Right lobe of liver (tissue), 6 donors: Measurements from ENCODE around the gene FADS2. TPM values are rescaled to one million over a fixed set of nuclear protein-coding genes. Genes with fewer than 3 reads are reported as not detected.

Experiments
- ATAC-seq, 4 donors: fragments of 200-7000 bp; cut with Tn5 transposase; one replicate each; pipeline ENCODE4 v1.9.1; 2020; ENCODE audit warnings: mild to moderate bottlenecking in 4 of 4, moderate library complexity in 4 of 4
- DNase-seq, 3 donors: peaks; one replicate each; pipeline ENCODE4 v3.0.0-alpha.2; 2020
- H3K27ac ChIP-seq, 3 donors: fragments of 200-600 bp; one replicate each; pipeline ENCODE4 v1.8.0; 2022
- H3K27me3 ChIP-seq, 2 donors: fragments of 200-600 bp; one replicate each; pipeline ENCODE4 v1.8.0; 2022
- H3K36me3 ChIP-seq, 4 donors: fragments of 200-600 bp; sonication (generic) in 1 of 4; one replicate each; pipeline versions ENCODE4 v1.5.1 to v1.8.0; 2017 to 2022; ENCODE audit warnings: control low read depth in 1 of 4
- H3K4me1 ChIP-seq, 4 donors: fragments of 200-600 bp; sonication (generic) in 1 of 4; one replicate each; pipeline versions ENCODE4 v1.5.1 to v1.8.0; 2017 to 2022; ENCODE audit warnings: control low read depth in 1 of 4
- H3K4me3 ChIP-seq, 3 donors: fragments of 200-600 bp; one replicate each; pipeline ENCODE4 v1.8.0; 2022
- H3K9me3 ChIP-seq, 4 donors: fragments of 200-600 bp; sonication (generic) in 1 of 4; one replicate each; pipeline versions ENCODE4 v1.5.1 to v1.8.0; 2017 to 2022; ENCODE audit warnings: control low read depth in 1 of 4
- POLR2A ChIP-seq: fragments of 450-650 bp; IDR thresholded peaks from one replicate; pipeline ENCODE4 v1.6.1; 2017; ENCODE audit warnings: antibody characterized with exemption, mild to moderate bottlenecking
- WGBS: methylation state at CpG from one replicate; pipeline ENCODE4 v1.1.6; 2018; ENCODE audit warnings: low coverage, low lambda C conversion rate; ENCODE audit not compliant: insufficient coverage; ENCODE audit errors: missing lambda C conversion rate; 5-methylcytosine and 5-hydroxymethylcytosine counted together
- intact Hi-C, 2 donors: fragments of 100-400 bp; cut with DNase I; formaldehyde crosslinking; loops; one replicate each; pipeline versions ENCODE4 v1.11.2 to v1.14.1; 2022
- total RNA-seq, 6 experiments: library from RNA; depleted of rRNA in 2 of 6; stranded (reverse); fragments of >200 nt in 2 of 6; fragmentation: NEBNext Ultra II Directional in 3 of 6; extraction: Animal tissue kit (Norgen Biotek cat#: 25700) in 3 of 6; gene quantifications; one replicate each; pipeline versions ENCODE4 v1.1.0 to v1.2.4, GENCODE V29; 2016 to 2023
- TF ChIP-seq, protein P1 (sequence below), 4 donors: fragments of 200-600 bp in 3 of 4; fragments of 450-650 bp in 1 of 4; IDR thresholded peaks; one replicate each; pipeline versions ENCODE4 v1.5.1 to v1.8.0; 2016 to 2022; ENCODE audit warnings: antibody characterized with exemption in 4 of 4, mild to moderate bottlenecking in 2 of 4
- donor health status: DM: no; HTN: yes; CAD: no.
- donor health status: DM: no; HTN: no; CAD: no.
- donor health status: DM: no; HTN: no; CAD: no.
- donor health status: DM: no; HTN: yes; CAD: no.
- donor health status: DM: no; HTN: yes; CAD: no.

The FADS2 gene
- total RNA-seq, 6 experiments from 2014 or later = 4.2 to 166 (median 110) TPM

DNA sequence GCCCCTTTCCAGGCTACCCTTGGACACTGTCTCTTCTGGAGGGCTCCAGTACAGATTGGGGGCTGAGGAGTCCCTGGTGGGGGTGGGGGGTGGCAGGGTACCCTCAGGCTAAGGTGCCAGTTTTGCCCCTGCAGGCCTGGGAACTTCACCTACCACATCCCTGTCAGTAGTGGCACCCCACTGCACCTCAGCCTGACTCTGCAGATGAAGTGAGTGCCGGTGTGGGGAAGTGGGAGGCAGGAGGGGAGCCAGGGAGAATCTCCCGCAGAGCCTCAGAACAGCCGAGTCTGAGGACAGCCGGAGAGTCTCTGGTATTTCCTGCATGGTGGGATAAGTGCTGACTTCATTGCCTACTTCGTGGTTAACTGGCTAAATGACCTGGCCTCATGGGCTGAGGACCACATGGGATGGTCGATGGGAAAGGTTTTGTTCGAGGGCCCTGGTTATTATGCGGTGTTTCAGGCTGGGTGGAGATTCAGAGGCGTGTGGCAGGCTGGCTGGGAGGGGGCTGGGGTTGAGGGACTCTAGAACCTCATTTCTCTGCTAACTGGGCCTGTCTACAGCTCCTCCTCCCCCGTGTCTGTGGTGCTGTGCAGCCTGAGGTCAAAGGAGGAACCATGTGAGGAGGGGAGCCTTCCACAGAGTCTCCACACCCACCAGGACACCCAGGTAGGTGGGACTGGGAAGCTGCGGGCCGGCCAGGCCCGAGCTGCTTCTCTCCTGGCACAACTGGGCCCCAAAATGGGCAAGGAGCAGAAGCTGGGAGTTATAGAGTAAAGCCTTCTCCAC lies 44.2 kb upstream of the FADS2 start:
- DNase-seq = no peak
- no peak overlapping the region for H3K4me3 ChIP-seq

DNA sequence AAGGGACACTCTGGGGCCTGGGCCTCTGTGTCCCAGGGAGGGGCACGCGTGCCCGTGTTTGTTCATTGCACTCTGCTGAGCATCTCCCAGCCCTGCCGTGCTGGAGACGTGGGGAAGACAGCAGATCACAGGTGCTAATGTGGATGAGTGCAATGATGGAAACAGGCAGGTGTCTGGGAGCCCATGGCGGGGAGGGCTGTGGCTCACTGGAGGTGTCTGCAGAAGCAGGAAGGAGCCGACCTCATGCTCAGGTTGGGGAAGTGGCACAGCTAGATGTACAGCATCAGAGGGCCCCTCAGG lies 43.6 kb upstream of the FADS2 start:
- H3K36me3 ChIP-seq = peaks cover 0 to 38% (median 11%) of the 10 kb centered on the region in 4 donors
- intact Hi-C loops = loop anchor here (5.0 kb wide), 1 partner anchor 37 kb away; no protein-coding TSS in a partner anchor
- ATAC-seq = no peak

More for the DNA sequence above, 44.2 kb upstream of the FADS2 start:
- no peak for ATAC-seq
- Histone ChIP-seq H3K9me3 (no peaks in the 10 kb centered on the region), H3K4me1 (no peaks in the 10 kb centered on the region), H3K36me3 (peaks cover 0 to 32% (median 7%) of the 10 kb centered on the region in 4 donors), H3K27me3 (no peaks in the 10 kb centered on the region), H3K27ac (no peak overlapping the region)
- TF ChIP-seq, protein P1, sequence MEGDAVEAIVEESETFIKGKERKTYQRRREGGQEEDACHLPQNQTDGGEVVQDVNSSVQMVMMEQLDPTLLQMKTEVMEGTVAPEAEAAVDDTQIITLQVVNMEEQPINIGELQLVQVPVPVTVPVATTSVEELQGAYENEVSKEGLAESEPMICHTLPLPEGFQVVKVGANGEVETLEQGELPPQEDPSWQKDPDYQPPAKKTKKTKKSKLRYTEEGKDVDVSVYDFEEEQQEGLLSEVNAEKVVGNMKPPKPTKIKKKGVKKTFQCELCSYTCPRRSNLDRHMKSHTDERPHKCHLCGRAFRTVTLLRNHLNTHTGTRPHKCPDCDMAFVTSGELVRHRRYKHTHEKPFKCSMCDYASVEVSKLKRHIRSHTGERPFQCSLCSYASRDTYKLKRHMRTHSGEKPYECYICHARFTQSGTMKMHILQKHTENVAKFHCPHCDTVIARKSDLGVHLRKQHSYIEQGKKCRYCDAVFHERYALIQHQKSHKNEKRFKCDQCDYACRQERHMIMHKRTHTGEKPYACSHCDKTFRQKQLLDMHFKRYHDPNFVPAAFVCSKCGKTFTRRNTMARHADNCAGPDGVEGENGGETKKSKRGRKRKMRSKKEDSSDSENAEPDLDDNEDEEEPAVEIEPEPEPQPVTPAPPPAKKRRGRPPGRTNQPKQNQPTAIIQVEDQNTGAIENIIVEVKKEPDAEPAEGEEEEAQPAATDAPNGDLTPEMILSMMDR (IDR thresholded peaks at IDR 0.05) = no peak
- TF ChIP-seq POLR2A = no peak
- intact Hi-C loops = loop anchor here (5.0 kb wide), 1 partner anchor 37 kb away; no protein-coding TSS in a partner anchor
- 74% methylated on average over 4 of the region's 13 CpGs for WGBS

DNA sequence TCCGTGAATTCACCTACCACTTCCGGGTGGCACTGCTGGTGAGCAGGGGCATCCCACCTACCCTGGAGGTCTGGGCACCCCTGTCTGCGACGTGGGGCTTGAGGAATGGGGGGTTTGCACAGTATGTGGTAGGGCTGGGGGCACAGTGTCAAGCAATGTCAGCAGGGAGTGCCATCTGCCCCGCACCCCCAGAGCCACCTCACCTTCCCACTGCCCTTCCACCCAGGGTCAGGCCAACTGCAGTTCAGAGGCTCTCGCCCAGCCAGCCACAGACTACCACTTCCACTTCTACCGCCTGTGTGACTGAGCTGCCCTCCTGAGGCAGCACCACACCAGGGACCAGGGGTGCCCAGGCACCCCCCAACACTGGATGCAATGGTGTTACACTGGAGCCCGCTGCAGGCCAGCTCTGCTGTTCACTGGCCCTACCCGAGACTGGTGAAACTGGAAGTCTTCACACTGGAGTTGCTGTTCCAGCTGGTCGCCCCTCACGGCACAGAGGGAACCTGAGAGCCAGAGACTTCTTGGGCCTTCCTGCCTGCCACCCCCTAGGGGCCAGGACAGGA lies 42.2 kb upstream of the FADS2 start:
- intact Hi-C loops = no loop called here
- TF ChIP-seq POLR2A = no peak
- TF ChIP-seq, protein P1 (IDR thresholded peaks at IDR 0.05) = no peak
- no peak for ATAC-seq
- Histone ChIP-seq H3K36me3 (peaks cover 0 to 43% (median 15%) of the 10 kb centered on the region in 4 donors), H3K4me1 (no peaks in the 10 kb centered on the region), H3K9me3 (no peaks in the 10 kb centered on the region), H3K27me3 (no peaks in the 10 kb centered on the region), H3K27ac (no peak overlapping the region), H3K4me3 (no peak overlapping the region)
- WGBS = 86% methylated on average over 8 of the region's 11 CpGs
- no peak for DNase-seq

More for the DNA sequence above, 43.6 kb upstream of the FADS2 start:
- DNase-seq = no peak
- H3K4me1 ChIP-seq = no peaks in the 10 kb centered on the region
- TF ChIP-seq, protein P1 (IDR thresholded peaks at IDR 0.05) = no peak
- no peak for TF ChIP-seq POLR2A
- H3K9me3 ChIP-seq = no peaks in the 10 kb centered on the region
- H3K27ac ChIP-seq = no peak overlapping the region
- no peaks in the 10 kb centered on the region for H3K27me3 ChIP-seq
- 40% methylated on average over 1 of the region's 7 CpGs for WGBS
- no peak overlapping the region for H3K4me3 ChIP-seq

DNA sequence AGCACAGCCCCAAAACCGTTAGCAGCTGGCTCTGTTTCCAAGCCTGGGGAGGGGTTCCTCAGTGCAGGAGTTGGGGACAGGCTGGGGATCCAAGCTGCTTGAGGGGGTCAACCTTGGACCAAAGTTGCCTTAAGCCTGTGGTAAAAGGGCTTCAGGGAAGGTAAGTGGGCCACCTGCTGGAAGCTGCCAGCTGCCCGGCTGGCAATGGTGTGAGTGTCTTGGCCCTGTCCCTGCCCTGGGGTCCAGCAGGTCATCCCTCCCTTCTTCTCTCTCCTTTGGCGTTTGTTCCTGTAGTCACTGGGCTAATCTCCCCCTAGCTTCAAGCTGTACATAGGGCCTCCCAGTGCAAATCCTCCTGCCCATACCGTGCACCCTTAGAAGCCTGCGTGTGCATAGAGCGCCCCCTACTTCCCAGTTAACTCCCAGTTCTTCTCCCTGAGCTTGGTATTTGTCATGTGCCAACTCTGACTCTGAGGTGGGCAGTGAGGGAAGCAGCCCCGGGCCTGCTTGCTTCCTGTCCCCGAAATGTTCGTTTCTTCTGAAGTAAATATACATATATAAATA lies 40.1 kb upstream of the FADS2 start:
- ATAC-seq = no peak
- Histone ChIP-seq H3K9me3 (no peaks in the 10 kb centered on the region), H3K27ac (no peak overlapping the region), H3K27me3 (no peaks in the 10 kb centered on the region), H3K4me3 (no peak overlapping the region), H3K36me3 (peaks cover 0 to 43% (median 15%) of the 10 kb centered on the region in 4 donors), H3K4me1 (peaks cover 0 to 9% (median under 1%) of the 10 kb centered on the region in 4 donors)
- no peak for TF ChIP-seq POLR2A
- TF ChIP-seq, protein P1 (IDR thresholded peaks at IDR 0.05) = peak; percentile 36 to 48 (median 44)
- intact Hi-C loops = no loop called here
- no peak for DNase-seq
- 43% methylated on average over 5 of the region's 9 CpGs for WGBS
